Thoracic aorta (tissue), 2 donors: ENCODE data around the gene C22orf39. TPM values are rescaled to one million over a fixed set of nuclear protein-coding genes. Genes with fewer than 3 reads are reported as not detected.

ENCODE experiments used
- ATAC-seq: fragments of 150-250 bp; one replicate; pipeline ENCODE4 v1.8.0; 2017; ENCODE audit warnings: low read depth; ENCODE audit not compliant: insufficient number of reproducible peaks, low FRiP score
- DNase-seq: peaks from one replicate; pipeline ENCODE4 v3.0.0-alpha.2; 2020; ENCODE audit warnings: low spot score
- H3K27ac ChIP-seq, 2 donors: fragments of 200-600 bp; sonication (generic); 1 replicate in 1 of 2; 2 replicates in 1 of 2; pipeline ENCODE4 v1.5.1; 2016; ENCODE audit warnings: mild to moderate bottlenecking in 2 of 2, moderate library complexity in 2 of 2
- H3K27me3 ChIP-seq: fragments of 200-600 bp; sonication (generic); replicated peaks from 2 replicates; pipeline ENCODE4 v1.6.0; 2016; ENCODE audit warnings: mild to moderate bottlenecking; ENCODE audit not compliant: insufficient read depth
- H3K36me3 ChIP-seq: fragments of 200-600 bp; sonication (generic); one replicate; pipeline ENCODE4 v1.5.1; 2016
- H3K4me1 ChIP-seq, 2 donors: fragments of 200-600 bp; sonication (generic); 1 replicate in 1 of 2; 2 replicates in 1 of 2; pipeline versions ENCODE4 v1.5.1 to v1.6.0; 2016; ENCODE audit warnings: low read depth in 2 of 2, mild to moderate bottlenecking in 1 of 2; ENCODE audit not compliant: control insufficient read depth in 1 of 2
- H3K4me3 ChIP-seq: fragments of 200-600 bp; sonication (generic); 2 replicates; pipeline ENCODE4 v1.5.1; 2016; ENCODE audit warnings: mild to moderate bottlenecking
- H3K9me3 ChIP-seq: fragments of 200-600 bp; sonication (generic); 2 replicates; pipeline ENCODE4 v1.5.1; 2016
- CTCF ChIP-seq: fragments of 200-600 bp; sonication (generic); IDR thresholded peaks from one replicate; pipeline ENCODE4 v1.5.1; 2019; ENCODE audit warnings: antibody characterized with exemption
- total RNA-seq, 2 donors: library from RNA; depleted of rRNA; stranded (reverse); fragments of >200 nt; gene quantifications; one replicate each; pipeline versions ENCODE4 v1.1.0 to v1.2.3, GENCODE V29; 2016

The C22orf39 gene
- total RNA-seq, 2 donors from 2014 or later = 59.8 to 67.7 TPM

- Histone ChIP-seq H3K36me3 (peaks cover 3% of the 10 kb centered on the region), H3K9me3 (no peaks in the 10 kb centered on the region), H3K27ac (peak within 1 kb of the TSS; percentile 97 to 98), H3K27me3 (no peaks in the 10 kb centered on the region), H3K4me3 (peak within 1 kb of the TSS; percentile 90), H3K4me1 (peaks cover 16 to 17% of the 10 kb centered on the region in 2 donors)
- ATAC-seq (peak; percentile 94), DNase-seq (peak; percentile 91)
- TF ChIP-seq CTCF = no peak
Measured at GRCh38 chr22:19479355-19480172, 32.1 kb upstream of the C22orf39 start, which contains the start of gene CDC45. TSS of gene CDC45 (plus strand) at chr22:19479920. CDS start at chr22:19479969, 49 bp downstream.

- no peak for TF ChIP-seq CTCF
- peak within 1 kb of the TSS; percentile 97 to 98 for H3K27ac ChIP-seq
- H3K4me3 ChIP-seq = peak within 1 kb of the TSS; percentile 90
- peaks cover 5% of the 10 kb centered on the region for H3K36me3 ChIP-seq
- H3K9me3 ChIP-seq = no peaks in the 10 kb centered on the region
- ATAC-seq (peak; percentile 81), DNase-seq (peak; percentile 52)
- no peaks in the 10 kb centered on the region for H3K27me3 ChIP-seq
- peaks cover 16 to 17% of the 10 kb centered on the region in 2 donors for H3K4me1 ChIP-seq
Measured at GRCh38 chr22:19478901-19479354, 31.4 kb upstream of the C22orf39 start, which contains the start of gene UFD1. TSS of gene UFD1 (minus strand) at chr22:19479193. CDS start at chr22:19479085, 108 bp downstream.

GRCh38 chr22:19478045-19478900 lies 30.8 kb upstream of the C22orf39 start:
- peak overlapping the region; percentile 97 to 98 for H3K27ac ChIP-seq
- H3K9me3 ChIP-seq = no peaks in the 10 kb centered on the region
- no peak for ATAC-seq
- peaks cover 16 to 17% of the 10 kb centered on the region in 2 donors for H3K4me1 ChIP-seq
- DNase-seq = no peak
- TF ChIP-seq CTCF = no peak
- H3K4me3 ChIP-seq = peak overlapping the region; percentile 90
- no peaks in the 10 kb centered on the region for H3K27me3 ChIP-seq
- peaks cover 12% of the 10 kb centered on the region for H3K36me3 ChIP-seq

- Histone ChIP-seq H3K27ac (peak overlapping the region in 1 of 2 donors; percentile 97), H3K4me3 (peak overlapping the region; percentile 90), H3K9me3 (no peaks in the 10 kb centered on the region), H3K4me1 (peaks cover 16 to 17% of the 10 kb centered on the region in 2 donors), H3K36me3 (peaks cover 19% of the 10 kb centered on the region), H3K27me3 (no peaks in the 10 kb centered on the region)
- no peak for ATAC-seq
- TF ChIP-seq CTCF = no peak
- no peak for DNase-seq
Measured at GRCh38 chr22:19477321-19478044, 30.0 kb upstream of the C22orf39 start.
